ENCODE measurements around the gene APOBEC3H. TPM values are rescaled to one million over a fixed set of nuclear protein-coding genes. Genes with fewer than 3 reads are reported as not detected.

APOBEC3H gene
- total and polyA plus RNA-seq, 4 donors = 0.57 to 1.2 TPM; not detected in 2

- Histone ChIP-seq H3K36me3 (ENCODE audit: control insufficient read depth in 4 of 4, insufficient read depth in 4 of 4, low read length in 4 of 4) (peaks cover 0 to 23% (median 0%) of the 10 kb centered on the region in 4 donors), H3K4me1 (ENCODE audit: control insufficient read depth in 5 of 5, insufficient read depth in 5 of 5, low read length in 5 of 5) (peaks cover 0 to 8% (median 0%) of the 10 kb centered on the region in 5 donors), H3K4me3 (no peak overlapping the region), H3K9me3 (ENCODE audit: control insufficient read depth in 4 of 4, insufficient read depth in 3 of 4, low read length in 3 of 4) (no peaks in the 10 kb centered on the region), H3K27ac (ENCODE audit: low read depth in 1 of 2, low read length in 1 of 2) (no peak overlapping the region), H3K9ac (ENCODE audit: insufficient read depth in 1 of 2, low read length in 2 of 2) (no peak overlapping the region), H3K27me3 (ENCODE audit: control insufficient read depth in 3 of 3, insufficient read depth in 3 of 3, low read length in 2 of 3) (no peaks in the 10 kb centered on the region)
- peak; percentile 45 to 67 (median 60) for DNase-seq
- TF ChIP-seq CTCF (IDR thresholded peaks at IDR 0.05; ENCODE audit: control extremely low read depth, extremely low read depth) = no peak
- no peak for ATAC-seq (ENCODE audit: insufficient read depth, low FRiP score)
- 60 to 62% methylated on average over 15 of the region's 15 CpGs for WGBS, 2 donors
Measured at GRCh38 chr22:39135092-39135896, 38.2 kb downstream of the APOBEC3H start.

GRCh38 chr22:39136317-39136716, 39.3 kb downstream of the APOBEC3H start:
- no peak overlapping the region for H3K9ac ChIP-seq (ENCODE audit: insufficient read depth in 1 of 2, low read length in 2 of 2)
- H3K36me3 ChIP-seq (ENCODE audit: control insufficient read depth in 4 of 4, insufficient read depth in 4 of 4, low read length in 4 of 4) = peaks cover 0 to 26% (median 0%) of the 10 kb centered on the region in 4 donors
- ATAC-seq (ENCODE audit: insufficient read depth, low FRiP score) (no peak), DNase-seq (no peak)
- 94 to 95% methylated on average over 8 of the region's 8 CpGs for WGBS, 2 donors
- H3K27me3 ChIP-seq (ENCODE audit: control insufficient read depth in 3 of 3, insufficient read depth in 3 of 3, low read length in 2 of 3) = no peaks in the 10 kb centered on the region
- H3K27ac ChIP-seq (ENCODE audit: low read depth in 1 of 2, low read length in 1 of 2) = no peak overlapping the region
- no peak for TF ChIP-seq CTCF (IDR thresholded peaks at IDR 0.05; ENCODE audit: control extremely low read depth, extremely low read depth)
- peaks cover 0 to 2% (median 0%) of the 10 kb centered on the region in 5 donors for H3K4me1 ChIP-seq (ENCODE audit: control insufficient read depth in 5 of 5, insufficient read depth in 5 of 5, low read length in 5 of 5)
- no peak overlapping the region for H3K4me3 ChIP-seq
- no peaks in the 10 kb centered on the region for H3K9me3 ChIP-seq (ENCODE audit: control insufficient read depth in 4 of 4, insufficient read depth in 3 of 4, low read length in 3 of 4)

GRCh38 chr22:39138357-39138997, 41.4 kb downstream of the APOBEC3H start:
- 73 to 83% methylated on average over 12 to 14 of the region's 14 CpGs for WGBS, 2 donors
- Histone ChIP-seq H3K9ac (ENCODE audit: insufficient read depth in 1 of 2, low read length in 2 of 2) (no peak overlapping the region), H3K4me3 (no peak overlapping the region), H3K36me3 (ENCODE audit: control insufficient read depth in 4 of 4, insufficient read depth in 4 of 4, low read length in 4 of 4) (peaks cover 0 to 14% (median 0%) of the 10 kb centered on the region in 4 donors), H3K27ac (ENCODE audit: low read depth in 1 of 2, low read length in 1 of 2) (no peak overlapping the region), H3K27me3 (ENCODE audit: control insufficient read depth in 3 of 3, insufficient read depth in 3 of 3, low read length in 2 of 3) (no peaks in the 10 kb centered on the region), H3K9me3 (ENCODE audit: control insufficient read depth in 4 of 4, insufficient read depth in 3 of 4, low read length in 3 of 4) (no peaks in the 10 kb centered on the region), H3K4me1 (ENCODE audit: control insufficient read depth in 5 of 5, insufficient read depth in 5 of 5, low read length in 5 of 5) (no peaks in the 10 kb centered on the region)
- no peak for TF ChIP-seq CTCF (IDR thresholded peaks at IDR 0.05; ENCODE audit: control extremely low read depth, extremely low read depth)
- ATAC-seq (ENCODE audit: insufficient read depth, low FRiP score) (no peak), DNase-seq (no peak)
